ENCODE measurements around the gene OAS3. TPM values are rescaled to one million over a fixed set of nuclear protein-coding genes. Genes with fewer than 3 reads are reported as not detected.

OAS3 gene
- total and polyA plus RNA-seq, 9 of the 15 experiments (the other 6 are each of a cell fraction or from before 2014, with no cell fraction given): 0.21 to 2.0 (median 0.83) TPM

- WGBS (ENCODE audit: insufficient coverage, low coverage, missing lambda C conversion rate): 2% methylated on average over 7 of the region's 7 CpGs
- TF ChIP-seq RB1 (IDR thresholded peaks at IDR 0.05; ENCODE audit: low read depth) (no peak), EHMT2 (IDR thresholded peaks at IDR 0.05) (no peak)
- ChIA-PET CTCF (ENCODE audit: low intra/inter-chr PET ratio) (no interaction called here), POLR2A (no interaction called here)
- FAIRE-seq: no peak
- Histone ChIP-seq H3K9me3 (replicated peaks; ENCODE audit: control insufficient read depth, insufficient read depth, low read depth, low read length) (no peaks in the 10 kb centered on the region), H3K27ac (ENCODE audit: extremely low read depth, low read depth, low read length) (no peak overlapping the region), H2AFZ (ENCODE audit: low read depth, low read length) (no peak overlapping the region), H3K9ac (ENCODE audit: insufficient read depth in 1 of 2, low read depth in 2 of 2, low read length in 2 of 2) (no peak overlapping the region), H3K4me2 (ENCODE audit: insufficient read depth, low read length) (no peak overlapping the region), H3K4me3 (no peak overlapping the region), H4K20me1 (replicated peaks; ENCODE audit: control insufficient read depth, insufficient read depth, low read length) (no peaks in the 10 kb centered on the region), H3K36me3 (ENCODE audit: control insufficient read depth, insufficient read depth, low read length) (no peaks in the 10 kb centered on the region), H3K79me2 (ENCODE audit: control insufficient read depth, insufficient read depth, low read length) (no peaks in the 10 kb centered on the region), H3K4me1 (replicated peaks in 1 of 2; ENCODE audit: control insufficient read depth in 2 of 2, insufficient read depth in 2 of 2, low read length in 2 of 2) (no peaks in the 10 kb centered on the region), H3K27me3 (ENCODE audit: control insufficient read depth in 2 of 2, insufficient read depth in 2 of 2, low read length in 2 of 2) (peaks cover 0 to 8% of the 10 kb centered on the region in 2 experiments; a peak in 2 of 5 replicates), H3K9me1 (ENCODE audit: control insufficient read depth, insufficient read depth, low read length) (no peaks in the 10 kb centered on the region)
- intact Hi-C loops (cut with micrococcal nuclease) (no loop called here), in situ Hi-C loops (cut with MboI) (no loop called here)
- ATAC-seq: no peak
- BruUV-seq (replicated peaks): no TSS peak
- no peak for DNase-seq (ENCODE audit: extremely low read depth in 1 of 4, low spot score in 3 of 4)
Measured at GRCh38 chr12:112986291-112986800, 48.1 kb downstream of the OAS3 start.

GRCh38 chr12:112987561-112987960, 49.3 kb downstream of the OAS3 start:
- intact Hi-C loops (cut with micrococcal nuclease) (no loop called here), in situ Hi-C loops (cut with MboI) (no loop called here)
- Histone ChIP-seq H3K36me3 (ENCODE audit: control insufficient read depth, insufficient read depth, low read length) (no peaks in the 10 kb centered on the region), H3K27ac (ENCODE audit: extremely low read depth, low read depth, low read length) (no peak overlapping the region), H3K9me1 (ENCODE audit: control insufficient read depth, insufficient read depth, low read length) (no peaks in the 10 kb centered on the region), H3K9me3 (replicated peaks; ENCODE audit: control insufficient read depth, insufficient read depth, low read depth, low read length) (no peaks in the 10 kb centered on the region), H3K9ac (ENCODE audit: insufficient read depth in 1 of 2, low read depth in 2 of 2, low read length in 2 of 2) (no peak overlapping the region), H2AFZ (ENCODE audit: low read depth, low read length) (no peak overlapping the region), H3K4me2 (ENCODE audit: insufficient read depth, low read length) (no peak overlapping the region), H3K27me3 (ENCODE audit: control insufficient read depth in 2 of 2, insufficient read depth in 2 of 2, low read length in 2 of 2) (peaks cover 0 to 8% of the 10 kb centered on the region in 2 experiments; a peak in 2 of 5 replicates), H3K4me1 (replicated peaks in 1 of 2; ENCODE audit: control insufficient read depth in 2 of 2, insufficient read depth in 2 of 2, low read length in 2 of 2) (no peaks in the 10 kb centered on the region), H3K79me2 (ENCODE audit: control insufficient read depth, insufficient read depth, low read length) (no peaks in the 10 kb centered on the region), H3K4me3 (no peak overlapping the region), H4K20me1 (replicated peaks; ENCODE audit: control insufficient read depth, insufficient read depth, low read length) (no peaks in the 10 kb centered on the region)
- FAIRE-seq (no peak), DNase-seq (ENCODE audit: extremely low read depth in 1 of 4, low spot score in 3 of 4) (no peak), ATAC-seq (no peak)
- no TSS peak for BruUV-seq (replicated peaks)
- POLR2A ChIA-PET: interaction anchor here (1.3 kb wide), 1 partner anchor 9 kb away, joined by 5 read pairs; the partner anchor contains the start of gene OAS2
- CTCF ChIA-PET (ENCODE audit: low intra/inter-chr PET ratio): no interaction called here
- WGBS (ENCODE audit: insufficient coverage, low coverage, missing lambda C conversion rate): 0% methylated on average over 2 of the region's 2 CpGs
- TF ChIP-seq ZNF347 (CRISPR knock-in tag; IDR thresholded peaks at IDR 0.05; ENCODE audit: low read depth): no peak
- TF ChIP-seq TRIM28 (IDR thresholded peaks at IDR 0.05): no peak
- TF ChIP-seq, protein P1, sequence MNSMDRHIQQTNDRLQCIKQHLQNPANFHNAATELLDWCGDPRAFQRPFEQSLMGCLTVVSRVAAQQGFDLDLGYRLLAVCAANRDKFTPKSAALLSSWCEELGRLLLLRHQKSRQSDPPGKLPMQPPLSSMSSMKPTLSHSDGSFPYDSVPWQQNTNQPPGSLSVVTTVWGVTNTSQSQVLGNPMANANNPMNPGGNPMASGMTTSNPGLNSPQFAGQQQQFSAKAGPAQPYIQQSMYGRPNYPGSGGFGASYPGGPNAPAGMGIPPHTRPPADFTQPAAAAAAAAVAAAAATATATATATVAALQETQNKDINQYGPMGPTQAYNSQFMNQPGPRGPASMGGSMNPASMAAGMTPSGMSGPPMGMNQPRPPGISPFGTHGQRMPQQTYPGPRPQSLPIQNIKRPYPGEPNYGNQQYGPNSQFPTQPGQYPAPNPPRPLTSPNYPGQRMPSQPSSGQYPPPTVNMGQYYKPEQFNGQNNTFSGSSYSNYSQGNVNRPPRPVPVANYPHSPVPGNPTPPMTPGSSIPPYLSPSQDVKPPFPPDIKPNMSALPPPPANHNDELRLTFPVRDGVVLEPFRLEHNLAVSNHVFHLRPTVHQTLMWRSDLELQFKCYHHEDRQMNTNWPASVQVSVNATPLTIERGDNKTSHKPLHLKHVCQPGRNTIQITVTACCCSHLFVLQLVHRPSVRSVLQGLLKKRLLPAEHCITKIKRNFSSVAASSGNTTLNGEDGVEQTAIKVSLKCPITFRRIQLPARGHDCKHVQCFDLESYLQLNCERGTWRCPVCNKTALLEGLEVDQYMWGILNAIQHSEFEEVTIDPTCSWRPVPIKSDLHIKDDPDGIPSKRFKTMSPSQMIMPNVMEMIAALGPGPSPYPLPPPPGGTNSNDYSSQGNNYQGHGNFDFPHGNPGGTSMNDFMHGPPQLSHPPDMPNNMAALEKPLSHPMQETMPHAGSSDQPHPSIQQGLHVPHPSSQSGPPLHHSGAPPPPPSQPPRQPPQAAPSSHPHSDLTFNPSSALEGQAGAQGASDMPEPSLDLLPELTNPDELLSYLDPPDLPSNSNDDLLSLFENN (IDR thresholded peaks at IDR 0.05; ENCODE audit: low read depth in 2 of 2, low read length in 2 of 2): no peak
- no peak for TF ChIP-seq ZNF316 (IDR thresholded peaks at IDR 0.05)
- TF ChIP-seq ZNF263 (CRISPR knock-in tag; IDR thresholded peaks at IDR 0.05; ENCODE audit: borderline replicate concordance): no peak
